HG03442 (cell line): ENCODE results near the gene PDE1A.
"Not testable (repeated sequence)": the region's sequence is repeated elsewhere in the genome, so short reads cannot be mapped to it uniquely, and the experiment has no call there.

Experiments
- ATAC-seq: cut with Tn5 transposase; IDR thresholded peaks from one replicate; pipeline ENCODE4 v1.9.1; 2021; ENCODE audit warnings: mild to moderate bottlenecking, moderate library complexity; ENCODE audit not compliant: unreplicated experiment

PDE1A gene

DNA sequence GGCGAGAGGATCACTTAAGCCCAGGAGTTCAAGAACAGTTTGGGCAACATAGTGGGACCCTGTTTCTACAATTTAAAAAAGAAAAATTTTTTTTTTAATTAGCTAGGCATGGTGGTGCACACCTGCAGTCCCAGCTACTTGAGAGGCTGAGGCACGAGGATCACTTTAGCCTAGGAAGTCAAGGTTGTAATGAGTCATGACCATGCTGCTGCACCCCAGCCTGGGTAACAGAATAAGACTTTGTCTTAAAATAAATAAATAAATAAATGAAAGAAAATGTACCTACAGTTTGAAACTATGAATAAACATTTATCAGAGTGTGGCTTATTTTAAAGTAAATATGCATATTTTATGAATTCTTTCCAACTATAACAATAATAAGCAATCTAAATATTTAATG is 16.7 kb downstream of the PDE1A start:
- no peak for ATAC-seq

DNA sequence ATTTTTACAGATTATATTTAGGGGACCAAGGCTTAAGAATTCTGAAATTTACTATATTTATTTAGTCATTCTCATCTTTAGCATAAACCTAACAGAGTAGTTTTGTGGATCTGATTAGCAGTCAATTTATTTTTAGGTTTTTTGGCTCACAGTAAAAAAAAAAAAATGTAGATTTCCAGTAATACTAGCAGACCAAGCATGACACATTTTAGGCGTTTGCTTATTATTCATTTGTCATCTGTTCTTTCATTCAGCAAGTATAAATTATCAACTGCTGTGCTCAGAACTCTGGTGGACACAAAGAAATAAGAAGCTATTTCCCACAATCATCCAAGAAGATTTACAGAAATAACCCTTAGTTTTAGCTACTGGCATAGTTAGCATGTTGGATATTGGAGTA is 20.6 kb downstream of the PDE1A start:
- ATAC-seq: no peak

DNA sequence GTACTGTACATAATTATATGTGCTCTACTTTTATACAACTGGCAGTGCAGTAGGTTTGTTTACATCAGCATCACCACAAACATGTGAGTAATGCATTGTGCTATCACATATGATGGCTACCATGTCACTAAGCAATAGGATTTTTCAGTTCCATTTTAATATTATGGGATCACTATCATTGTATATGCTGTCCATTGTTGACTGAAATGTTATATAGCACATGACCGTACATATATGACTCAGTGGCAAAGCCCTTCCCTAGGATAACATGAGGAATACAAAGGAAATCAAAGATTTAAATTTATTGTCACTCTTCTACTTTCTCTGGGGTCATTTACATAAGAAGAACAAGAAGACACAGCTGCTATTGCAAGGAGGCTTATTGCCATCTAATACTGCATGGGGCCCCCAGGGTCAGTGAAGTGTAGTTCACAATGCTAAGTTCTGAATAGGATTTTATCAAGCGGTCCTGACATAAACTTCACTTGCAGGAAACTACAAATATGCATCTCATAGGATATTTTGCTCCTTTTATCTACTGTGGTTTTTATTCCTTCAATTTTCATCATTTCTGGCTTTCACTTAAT is 21.8 kb downstream of the PDE1A start:
- no peak for ATAC-seq

GRCh38 chr2:182404092-182404491 is 22.7 kb downstream of the PDE1A start:
- no peak for ATAC-seq

GRCh38 chr2:182393270-182393760 is 33.5 kb downstream of the PDE1A start:
- ATAC-seq: no peak

- no peak for ATAC-seq
These were observed 35.4 kb downstream of the PDE1A start for GRCh38 chr2:182391443-182391842.

- not testable (repeated sequence) for ATAC-seq
These were observed 40.5 kb downstream of the PDE1A start for GRCh38 chr2:182386267-182386880.

GRCh38 chr2:182384860-182385259 is 42.0 kb downstream of the PDE1A start:
- ATAC-seq: no peak

- ATAC-seq: no peak
These were observed 45.6 kb downstream of the PDE1A start for GRCh38 chr2:182381225-182381624.

GRCh38 chr2:182379241-182379640 is 47.6 kb downstream of the PDE1A start:
- ATAC-seq: no peak

- ATAC-seq: no peak
These were observed 48.1 kb downstream of the PDE1A start for GRCh38 chr2:182378759-182379158.

- no peak for ATAC-seq
These were observed 49.4 kb downstream of the PDE1A start for GRCh38 chr2:182377467-182377866.

- no peak for ATAC-seq
These were observed 51.0 kb downstream of the PDE1A start for GRCh38 chr2:182375862-182376261.

DNA sequence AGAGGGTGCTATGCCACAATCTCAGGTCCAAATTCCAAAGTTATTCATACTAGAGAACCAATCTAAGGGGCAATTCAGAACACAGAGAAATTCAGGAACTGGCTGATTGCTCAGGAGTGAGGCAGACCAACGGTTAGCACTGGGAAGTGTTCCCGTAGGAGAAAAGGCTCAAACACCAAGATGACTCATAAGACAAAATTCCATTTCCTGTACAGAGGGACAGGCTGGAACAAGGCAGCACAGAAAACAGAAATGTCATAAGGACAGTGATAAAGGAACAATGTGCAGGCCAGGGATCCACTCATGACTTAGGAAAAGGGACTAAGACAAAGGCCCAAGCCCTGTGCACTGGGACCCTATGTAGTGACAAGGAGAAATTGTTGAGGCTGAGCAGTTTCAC is 54.2 kb downstream of the PDE1A start:
- no peak for ATAC-seq

DNA sequence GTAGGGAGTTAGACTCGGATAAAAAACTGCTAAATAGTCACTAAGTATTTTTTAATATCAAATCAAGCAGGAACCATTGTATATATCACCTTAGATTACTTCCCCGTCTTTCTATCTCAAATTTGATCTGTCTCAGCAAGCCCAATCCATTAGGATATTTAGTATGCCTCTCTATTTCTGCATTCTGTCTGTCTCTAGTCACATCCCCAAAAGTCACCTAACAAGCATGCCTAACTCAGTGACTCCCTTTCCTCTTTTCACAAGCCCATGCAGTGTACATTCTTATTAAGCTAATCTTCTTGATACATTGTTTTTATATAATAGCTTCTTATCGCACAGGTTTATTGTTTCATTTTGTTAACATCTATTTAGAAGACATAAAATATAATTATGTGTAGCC is 57.8 kb downstream of the PDE1A start:
- ATAC-seq: no peak

DNA sequence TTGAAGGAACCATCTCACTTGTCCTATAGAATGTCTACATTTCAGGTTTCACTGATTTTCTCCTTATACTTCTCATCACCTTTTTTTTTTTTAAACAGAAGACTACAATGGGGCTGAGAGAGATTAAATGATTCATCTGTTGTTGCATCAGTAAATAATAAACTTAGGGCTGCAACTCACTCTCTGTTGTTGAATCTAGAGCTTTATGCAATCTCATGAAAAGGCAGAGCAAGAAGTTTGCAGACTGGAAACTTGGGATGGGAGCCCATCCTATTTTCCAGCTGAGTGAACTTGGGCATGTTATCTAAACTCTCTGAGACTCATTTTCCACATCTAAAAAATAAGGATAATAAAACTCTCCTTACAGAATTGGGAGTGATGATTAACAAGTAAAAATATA is 58.4 kb downstream of the PDE1A start:
- ATAC-seq: no peak

- no peak for ATAC-seq
These were observed 59.4 kb downstream of the PDE1A start for GRCh38 chr2:182367401-182367800.

DNA sequence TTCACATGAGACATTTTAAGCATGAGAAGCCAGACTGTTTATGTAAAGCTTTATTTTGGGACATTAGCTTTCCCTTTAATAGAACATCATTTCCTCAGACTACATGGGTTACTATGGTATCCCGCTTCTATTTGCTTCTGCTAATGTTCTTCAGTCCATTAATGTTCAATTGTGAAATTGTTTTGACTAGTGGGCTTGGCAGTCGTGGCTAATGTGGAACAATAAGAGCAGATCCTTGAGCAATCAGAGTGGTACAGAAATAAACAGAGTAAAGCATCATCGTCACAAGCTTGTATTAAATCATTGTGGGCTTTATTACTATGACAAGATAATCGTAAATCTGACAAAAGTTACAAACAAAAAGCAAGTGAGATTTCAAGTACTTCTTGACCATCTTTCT is 60.2 kb downstream of the PDE1A start:
- no peak for ATAC-seq

DNA sequence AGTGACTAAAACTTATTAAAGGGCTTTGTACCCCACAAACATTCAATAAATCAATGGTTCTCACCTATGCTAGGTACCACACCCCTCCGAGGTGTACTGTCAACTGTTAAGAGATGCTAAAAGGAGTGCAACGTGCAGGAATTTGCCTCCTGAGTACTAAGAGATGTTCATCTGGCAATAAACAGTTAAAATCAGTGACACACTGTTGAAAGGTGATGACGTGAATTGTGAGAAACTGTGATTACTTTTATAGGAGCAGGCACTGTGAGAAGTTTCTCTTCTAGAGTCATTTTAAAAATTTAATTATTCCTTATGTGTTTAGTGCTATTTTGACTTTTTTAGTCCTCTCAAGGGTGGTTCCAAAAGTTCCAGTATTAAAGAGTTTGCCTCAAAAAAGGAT is 61.0 kb downstream of the PDE1A start:
- ATAC-seq: no peak

DNA sequence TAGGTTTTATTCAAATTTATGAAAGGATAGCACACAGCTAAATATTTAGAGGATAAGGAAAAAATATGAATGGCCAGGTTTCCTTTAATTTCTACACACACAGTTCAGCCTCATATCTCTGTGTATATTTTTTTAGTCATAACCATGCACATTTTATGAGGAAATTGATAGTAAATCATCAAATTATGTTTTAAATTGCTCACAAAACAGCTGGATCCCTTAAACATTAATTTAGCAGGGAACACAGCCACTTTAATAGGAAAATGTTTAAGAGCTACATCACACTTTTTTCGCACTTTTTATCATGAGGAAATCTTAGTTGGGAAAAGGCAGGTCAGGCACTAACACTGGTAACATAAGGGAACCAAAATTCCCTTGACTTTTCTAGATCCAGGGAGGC is 65.4 kb downstream of the PDE1A start:
- no peak for ATAC-seq

GRCh38 chr2:182360663-182361260 is 66.1 kb downstream of the PDE1A start:
- ATAC-seq: no peak

DNA sequence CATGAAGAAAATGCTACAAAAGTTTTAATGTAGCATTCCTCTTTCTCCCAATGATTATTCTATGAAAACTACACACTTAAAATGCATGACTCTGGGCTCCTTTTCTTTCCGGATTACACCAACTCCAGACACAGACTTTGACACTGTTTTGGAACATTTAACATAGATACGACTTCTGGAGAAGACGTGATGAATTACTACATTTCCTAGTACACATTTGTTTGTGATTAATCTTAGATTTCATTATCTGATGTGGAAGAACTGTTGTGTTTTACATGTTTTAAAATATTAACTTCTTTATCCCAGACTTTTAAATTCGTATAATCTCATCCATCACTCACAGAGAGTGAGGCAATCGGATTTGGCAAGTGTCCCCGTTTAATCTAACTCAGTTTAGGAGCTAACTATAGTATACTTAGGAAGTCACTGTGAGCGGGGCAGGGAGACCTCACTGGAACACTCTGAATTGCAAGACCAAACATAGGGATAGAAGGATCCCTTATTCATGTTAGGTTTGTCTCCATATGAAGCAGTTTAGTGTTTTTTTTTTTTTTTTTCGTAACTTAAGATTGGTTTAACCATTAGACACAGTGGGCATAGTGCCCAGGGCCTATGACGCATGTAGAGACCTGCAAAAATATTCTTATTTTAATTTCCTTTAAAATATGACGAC is 66.7 kb downstream of the PDE1A start:
- ATAC-seq: no peak
